Measurements from ENCODE around the gene CFAP251.
A peak's percentile ranks its signal among the peaks of the same experiment; 100 is the strongest.

CFAP251 gene

DNA sequence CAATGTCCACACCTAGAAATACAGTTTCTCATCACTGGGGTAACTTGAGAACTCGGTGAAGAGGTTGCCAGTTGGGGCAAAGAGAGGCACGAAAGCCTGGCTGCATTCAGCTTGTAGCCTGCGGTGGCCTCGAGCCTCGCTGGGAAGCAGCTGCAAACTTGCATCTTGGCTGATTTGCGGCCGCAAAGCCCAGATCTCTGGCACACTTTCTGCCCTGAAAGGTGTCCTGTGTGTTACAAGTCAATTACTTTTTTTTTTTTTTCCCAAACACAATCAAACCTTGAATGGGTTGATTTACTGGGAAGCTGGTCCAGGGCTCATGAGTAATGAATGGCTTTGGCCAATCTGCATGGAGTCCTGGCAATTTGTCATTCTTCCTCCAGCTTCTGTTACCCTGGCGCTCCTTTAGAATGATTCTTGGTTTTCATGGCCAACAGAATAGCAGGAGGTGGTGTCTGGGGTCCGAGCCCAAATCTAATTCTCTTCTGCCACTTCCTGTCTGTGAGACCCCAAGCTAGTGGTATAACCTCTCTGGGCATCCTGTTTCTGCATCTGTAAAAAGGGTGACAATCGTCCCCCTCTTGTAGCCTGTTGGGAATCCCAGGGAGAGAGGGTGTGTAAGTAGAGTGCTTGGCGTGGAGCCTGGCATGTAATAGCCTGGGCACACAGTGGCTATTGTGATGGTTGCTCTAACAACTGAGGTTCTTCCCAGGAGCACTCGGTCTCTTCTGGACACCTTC lies 109.9 kb downstream of the CFAP251 start:
- no peak for DNase-seq (ENCODE audit: low read depth)
- no peak overlapping the region for H3K4me3 ChIP-seq (ENCODE audit: low read depth, low read length)
- TF ChIP-seq, protein P1, sequence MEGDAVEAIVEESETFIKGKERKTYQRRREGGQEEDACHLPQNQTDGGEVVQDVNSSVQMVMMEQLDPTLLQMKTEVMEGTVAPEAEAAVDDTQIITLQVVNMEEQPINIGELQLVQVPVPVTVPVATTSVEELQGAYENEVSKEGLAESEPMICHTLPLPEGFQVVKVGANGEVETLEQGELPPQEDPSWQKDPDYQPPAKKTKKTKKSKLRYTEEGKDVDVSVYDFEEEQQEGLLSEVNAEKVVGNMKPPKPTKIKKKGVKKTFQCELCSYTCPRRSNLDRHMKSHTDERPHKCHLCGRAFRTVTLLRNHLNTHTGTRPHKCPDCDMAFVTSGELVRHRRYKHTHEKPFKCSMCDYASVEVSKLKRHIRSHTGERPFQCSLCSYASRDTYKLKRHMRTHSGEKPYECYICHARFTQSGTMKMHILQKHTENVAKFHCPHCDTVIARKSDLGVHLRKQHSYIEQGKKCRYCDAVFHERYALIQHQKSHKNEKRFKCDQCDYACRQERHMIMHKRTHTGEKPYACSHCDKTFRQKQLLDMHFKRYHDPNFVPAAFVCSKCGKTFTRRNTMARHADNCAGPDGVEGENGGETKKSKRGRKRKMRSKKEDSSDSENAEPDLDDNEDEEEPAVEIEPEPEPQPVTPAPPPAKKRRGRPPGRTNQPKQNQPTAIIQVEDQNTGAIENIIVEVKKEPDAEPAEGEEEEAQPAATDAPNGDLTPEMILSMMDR (IDR thresholded peaks at IDR 0.05; ENCODE audit: insufficient read depth, low read depth, low read length, missing control alignments) = no peak

GRCh38 chr12:122028905-122029560 lies 110.6 kb downstream of the CFAP251 start:
- H3K4me3 ChIP-seq (ENCODE audit: low read depth, low read length) = no peak overlapping the region
- TF ChIP-seq, protein P1 (IDR thresholded peaks at IDR 0.05; ENCODE audit: insufficient read depth, low read depth, low read length, missing control alignments) = peak; percentile 22
- DNase-seq (ENCODE audit: low read depth) = peak; percentile 74

GRCh38 chr12:122029620-122030423 lies 111.4 kb downstream of the CFAP251 start:
- no peak overlapping the region for H3K4me3 ChIP-seq (ENCODE audit: low read depth, low read length)
- TF ChIP-seq, protein P1 (IDR thresholded peaks at IDR 0.05; ENCODE audit: insufficient read depth, low read depth, low read length, missing control alignments) = no peak

DNA sequence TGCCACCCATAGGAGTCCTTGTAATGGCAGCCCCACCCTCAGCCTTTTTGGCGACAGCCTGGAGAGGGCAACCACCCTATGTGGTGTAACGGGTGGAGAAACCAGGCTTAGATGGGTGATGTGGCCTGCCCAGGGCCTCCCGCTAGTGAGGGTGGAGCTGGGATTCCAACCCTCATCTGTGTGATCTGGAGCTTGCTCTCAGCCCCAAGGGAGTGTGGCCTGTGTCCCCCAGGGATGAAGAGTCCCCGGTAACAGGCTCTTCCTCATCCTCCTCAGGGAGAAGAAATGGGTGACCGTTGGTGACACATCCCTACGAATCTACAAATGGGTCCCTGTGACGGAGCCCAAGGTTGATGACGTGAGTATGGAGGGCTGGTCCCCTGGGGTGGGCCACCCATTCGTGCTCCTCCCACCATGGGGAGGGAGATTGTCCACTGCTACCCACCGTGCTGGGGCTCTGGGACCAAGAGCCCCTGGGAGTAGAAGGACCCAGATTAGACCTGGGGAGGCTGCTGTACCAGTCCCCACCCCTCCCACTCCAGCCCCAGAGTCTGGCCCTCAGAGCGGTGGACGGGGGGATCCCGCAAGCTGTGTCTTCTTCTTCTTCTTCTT lies 112.1 kb downstream of the CFAP251 start:
- H3K4me3 ChIP-seq (ENCODE audit: low read depth, low read length) = no peak overlapping the region
- no peak for DNase-seq (ENCODE audit: low read depth)
- TF ChIP-seq, protein P1 (IDR thresholded peaks at IDR 0.05; ENCODE audit: insufficient read depth, low read depth, low read length, missing control alignments) = no peak

More at GRCh38 chr12:122029620-122030423, 111.4 kb downstream of the CFAP251 start:
- DNase-seq (ENCODE audit: low read depth) = peak; percentile 35

- H3K4me3 ChIP-seq (ENCODE audit: low read depth, low read length) = no peak overlapping the region
- DNase-seq (ENCODE audit: low read depth) = peak; percentile 35
- TF ChIP-seq, protein P1 (IDR thresholded peaks at IDR 0.05; ENCODE audit: insufficient read depth, low read depth, low read length, missing control alignments) = peak; percentile 68
Observed at GRCh38 chr12:122031342-122032216, 113.2 kb downstream of the CFAP251 start.

- no peak overlapping the region for H3K4me3 ChIP-seq (ENCODE audit: low read depth, low read length)
Observed at GRCh38 chr12:122032580-122032979, 114.2 kb downstream of the CFAP251 start.

More at GRCh38 chr12:122032580-122032979, 114.2 kb downstream of the CFAP251 start:
- TF ChIP-seq, protein P1 (IDR thresholded peaks at IDR 0.05; ENCODE audit: insufficient read depth, low read depth, low read length, missing control alignments) = no peak
- no peak for DNase-seq (ENCODE audit: low read depth)
